ENCODE data around the gene LRRC51.

GRCh38 chr11:72127923-72128322 is 47.3 kb downstream of the LRRC51 start:
- TF ChIP-seq CTCF (IDR thresholded peaks at IDR 0.05) (no peak), POLR2A (IDR thresholded peaks at IDR 0.05) (no peak), POLR2AphosphoS5 (IDR thresholded peaks at IDR 0.05) (no peak)

All from sigmoid colon (tissue), 4 donors.